Measurements from ENCODE around the gene UFSP1. TPM values are rescaled to one million over a fixed set of nuclear protein-coding genes. Genes with fewer than 3 reads are reported as not detected.
"Not testable (repeated sequence)": the region's sequence is repeated elsewhere in the genome, so short reads cannot be mapped to it uniquely, and the experiment has no call there.

Gene UFSP1
- total RNA-seq, 1 donor: 5.6 TPM

DNA sequence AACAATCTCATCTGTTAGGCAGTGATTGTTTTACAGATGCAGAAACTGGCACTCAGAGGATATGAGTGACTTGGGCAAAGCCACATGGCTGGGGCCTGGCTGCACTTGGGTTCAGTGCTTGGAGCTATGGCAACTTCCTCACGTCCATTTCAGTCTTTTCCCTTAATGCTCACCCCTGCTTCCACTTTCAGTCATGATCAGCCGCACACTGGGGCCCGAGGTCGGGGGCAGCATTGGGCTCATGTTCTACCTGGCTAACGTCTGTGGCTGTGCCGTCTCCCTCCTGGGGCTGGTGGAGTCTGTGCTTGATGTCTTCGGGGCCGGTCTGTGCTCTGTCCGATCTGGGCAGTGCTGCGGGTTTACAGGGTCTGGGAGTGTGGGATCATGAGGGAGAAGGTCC lies 34.0 kb downstream of the UFSP1 start:
- no peak overlapping the region for H3K4me3 ChIP-seq (ENCODE audit: low read depth, low read length)
- DNase-seq (ENCODE audit: low read depth): no peak
- TF ChIP-seq, protein P1, sequence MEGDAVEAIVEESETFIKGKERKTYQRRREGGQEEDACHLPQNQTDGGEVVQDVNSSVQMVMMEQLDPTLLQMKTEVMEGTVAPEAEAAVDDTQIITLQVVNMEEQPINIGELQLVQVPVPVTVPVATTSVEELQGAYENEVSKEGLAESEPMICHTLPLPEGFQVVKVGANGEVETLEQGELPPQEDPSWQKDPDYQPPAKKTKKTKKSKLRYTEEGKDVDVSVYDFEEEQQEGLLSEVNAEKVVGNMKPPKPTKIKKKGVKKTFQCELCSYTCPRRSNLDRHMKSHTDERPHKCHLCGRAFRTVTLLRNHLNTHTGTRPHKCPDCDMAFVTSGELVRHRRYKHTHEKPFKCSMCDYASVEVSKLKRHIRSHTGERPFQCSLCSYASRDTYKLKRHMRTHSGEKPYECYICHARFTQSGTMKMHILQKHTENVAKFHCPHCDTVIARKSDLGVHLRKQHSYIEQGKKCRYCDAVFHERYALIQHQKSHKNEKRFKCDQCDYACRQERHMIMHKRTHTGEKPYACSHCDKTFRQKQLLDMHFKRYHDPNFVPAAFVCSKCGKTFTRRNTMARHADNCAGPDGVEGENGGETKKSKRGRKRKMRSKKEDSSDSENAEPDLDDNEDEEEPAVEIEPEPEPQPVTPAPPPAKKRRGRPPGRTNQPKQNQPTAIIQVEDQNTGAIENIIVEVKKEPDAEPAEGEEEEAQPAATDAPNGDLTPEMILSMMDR (IDR thresholded peaks at IDR 0.05; ENCODE audit: insufficient read depth, low read depth, low read length): no peak

DNA sequence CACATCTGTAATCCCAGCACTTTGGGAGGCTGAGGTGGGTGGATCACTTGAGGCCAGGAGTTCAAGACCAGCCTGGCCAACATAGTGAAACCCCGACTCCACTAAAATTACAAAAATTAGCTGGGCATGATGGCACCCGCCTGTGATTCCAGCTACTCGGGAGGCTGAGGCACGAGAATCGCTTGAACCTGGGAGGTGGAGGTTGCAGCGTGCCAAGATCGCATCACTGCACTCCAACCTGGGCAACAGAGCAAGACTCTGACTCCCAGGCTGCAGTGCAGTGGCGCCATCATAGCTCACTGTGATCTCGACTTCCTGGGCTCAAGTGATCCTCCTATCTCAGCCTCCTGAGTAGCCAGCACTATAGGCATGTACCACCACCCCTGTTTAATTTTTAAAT lies 34.6 kb downstream of the UFSP1 start:
- not testable (repeated sequence) for DNase-seq (ENCODE audit: low read depth); H3K4me3 ChIP-seq (ENCODE audit: low read depth, low read length)

DNA sequence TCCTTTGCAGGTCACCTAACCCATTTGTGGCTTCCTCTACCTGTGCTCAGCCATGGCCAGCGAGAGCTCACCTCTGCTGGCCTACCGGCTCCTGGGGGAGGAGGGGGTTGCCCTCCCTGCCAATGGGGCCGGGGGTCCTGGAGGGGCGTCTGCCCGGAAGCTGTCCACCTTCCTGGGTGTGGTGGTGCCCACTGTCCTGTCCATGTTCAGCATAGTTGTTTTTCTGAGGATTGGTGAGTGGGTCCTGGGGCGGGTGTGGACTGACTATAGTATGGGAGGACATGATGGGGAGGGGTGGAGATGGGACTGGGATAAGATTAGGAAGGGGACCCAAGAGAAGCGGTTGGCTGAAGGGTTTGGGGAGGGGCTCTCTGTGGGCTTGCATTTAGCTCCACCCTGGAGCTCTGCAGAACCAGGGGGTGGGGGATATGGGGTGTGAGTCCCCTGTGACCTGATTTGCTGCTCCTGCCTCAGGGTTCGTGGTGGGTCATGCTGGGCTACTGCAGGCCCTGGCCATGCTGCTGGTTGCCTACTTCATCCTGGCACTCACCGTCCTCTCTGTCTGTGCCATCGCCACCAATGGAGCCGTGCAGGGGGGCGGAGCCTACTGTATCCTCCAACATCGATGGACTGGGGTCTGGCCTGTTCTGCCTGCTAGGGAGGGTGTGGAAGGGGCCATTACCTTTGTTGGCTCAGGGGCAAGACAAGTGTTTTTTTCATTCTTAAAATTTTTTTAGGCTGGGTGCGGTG lies 35.2 kb downstream of the UFSP1 start:
- no peak for DNase-seq (ENCODE audit: low read depth)
- no peak overlapping the region for H3K4me3 ChIP-seq (ENCODE audit: low read depth, low read length)
- TF ChIP-seq, protein P1 (IDR thresholded peaks at IDR 0.05; ENCODE audit: insufficient read depth, low read depth, low read length): no peak

DNA sequence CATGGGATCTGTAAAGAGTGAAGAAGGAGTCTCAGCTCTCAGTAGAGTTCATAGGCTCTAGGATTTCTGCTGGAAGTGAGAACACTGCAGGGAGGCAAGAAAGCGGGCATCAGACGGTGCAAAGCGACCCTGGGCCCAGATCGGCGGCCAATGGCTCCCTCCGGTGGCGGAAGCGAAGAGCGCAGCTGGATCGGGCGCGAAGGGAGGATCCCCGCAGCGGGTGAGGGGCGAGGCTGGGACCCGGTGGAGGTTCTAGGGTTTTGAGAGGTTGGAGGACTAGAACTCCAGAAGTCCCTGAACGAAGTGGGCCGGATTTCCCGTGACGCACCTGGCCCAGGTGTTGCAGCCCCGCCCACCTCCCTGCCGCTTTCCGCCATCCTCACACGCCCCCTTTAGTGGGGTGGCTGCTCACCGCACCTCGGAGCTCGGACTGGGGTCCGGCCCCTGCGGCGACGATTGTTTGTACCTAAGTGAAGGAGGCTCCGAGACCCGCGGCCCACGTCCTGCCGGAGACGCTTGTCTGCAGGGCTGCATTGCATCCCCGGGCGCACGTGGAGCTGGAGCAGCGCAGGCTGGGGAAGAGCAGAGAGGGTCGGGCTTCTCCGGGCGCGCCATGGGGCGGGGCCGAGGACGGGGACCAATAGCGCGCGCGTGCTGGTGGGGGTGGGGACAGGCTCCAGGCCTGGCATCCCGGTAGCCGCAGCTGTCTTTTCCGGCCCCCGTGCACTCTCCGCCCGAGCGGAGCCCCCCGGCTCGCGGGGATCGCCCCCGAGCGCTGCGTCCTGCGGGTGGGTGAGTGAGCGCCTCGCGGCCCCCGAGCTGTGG lies 37.3 kb downstream of the UFSP1 start, which contains the start of gene SLC12A9:
TSS of gene SLC12A9 (plus strand) at position 666 of the 825 bp plus-strand sequence. CDS start 1,485 bp downstream, outside the sequence.
- peak; percentile 89 for DNase-seq (ENCODE audit: low read depth)
- TF ChIP-seq, protein P1 (IDR thresholded peaks at IDR 0.05; ENCODE audit: insufficient read depth, low read depth, low read length): peak; percentile 91
- H3K4me3 ChIP-seq (ENCODE audit: low read depth, low read length): peak within 1 kb of the TSS; percentile 70

- DNase-seq (ENCODE audit: low read depth): no peak
- TF ChIP-seq, protein P1 (IDR thresholded peaks at IDR 0.05; ENCODE audit: insufficient read depth, low read depth, low read length): no peak
Observed at GRCh38 chr7:100847360-100847759, 42.2 kb downstream of the UFSP1 start.

DNA sequence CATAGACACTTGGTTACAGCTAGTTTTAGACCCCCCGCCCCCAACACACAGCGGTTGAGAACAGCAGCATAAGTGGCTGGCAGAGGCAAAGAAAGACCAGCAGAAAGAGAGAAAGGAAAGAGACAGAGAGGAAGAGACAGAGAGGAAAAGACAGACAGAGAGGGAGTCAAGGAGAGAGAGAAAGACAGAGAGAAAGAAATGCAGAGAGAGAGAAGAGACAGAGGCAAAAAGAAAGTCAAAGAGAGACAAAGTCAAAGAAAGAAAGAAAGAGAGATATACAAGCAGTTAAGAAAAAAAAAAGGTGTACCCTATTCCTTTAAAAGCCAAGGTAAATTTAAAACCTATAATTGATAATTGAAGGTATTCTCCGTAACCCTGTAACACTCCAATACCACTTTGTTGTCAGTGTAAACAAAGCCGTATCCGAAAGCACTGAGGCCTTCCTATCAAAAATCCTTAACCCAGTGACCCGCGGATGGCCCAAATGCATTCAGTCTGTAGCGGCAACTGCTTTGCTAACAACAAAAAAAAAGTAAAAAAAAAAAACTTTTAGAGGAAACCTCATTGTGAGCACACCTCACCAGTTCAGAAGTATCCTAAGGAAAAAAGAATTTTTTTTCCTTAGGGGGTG lies 48.9 kb downstream of the UFSP1 start:
- no peak for DNase-seq (ENCODE audit: low read depth)
- TF ChIP-seq, protein P1 (IDR thresholded peaks at IDR 0.05; ENCODE audit: insufficient read depth, low read depth, low read length): no peak
- no peak overlapping the region for H3K4me3 ChIP-seq (ENCODE audit: low read depth, low read length)

More at GRCh38 chr7:100847360-100847759, 42.2 kb downstream of the UFSP1 start:
- H3K4me3 ChIP-seq (ENCODE audit: low read depth, low read length): no peak overlapping the region

- TF ChIP-seq, protein P1 (IDR thresholded peaks at IDR 0.05; ENCODE audit: insufficient read depth, low read depth, low read length): no peak
- H3K4me3 ChIP-seq (ENCODE audit: low read depth, low read length): no peak overlapping the region
- no peak for DNase-seq (ENCODE audit: low read depth)
Observed at GRCh38 chr7:100839361-100839760, 50.2 kb downstream of the UFSP1 start.
